SJCRH30 (cell line): ENCODE measurements around the gene IGFLR1. TPM values are rescaled to one million over a fixed set of nuclear protein-coding genes. Genes with fewer than 3 reads are reported as not detected.
"Not testable (repeated sequence)": the region's sequence is repeated elsewhere in the genome, so short reads cannot be mapped to it uniquely, and the experiment has no call there.

Experiments
- DNase-seq, 2 experiments: peaks; one replicate each; pipeline ENCODE4 v3.0.0-alpha.2; 2015 to 2020
- H3K27ac ChIP-seq: fragments of 250-450 bp; sonication (Bioruptor Pico); 2 replicates; pipeline ENCODE4 v1.5.1; 2020; ENCODE audit warnings: mild to moderate bottlenecking, moderate library complexity
- H3K27me3 ChIP-seq: fragments of 250-450 bp; sonication (Bioruptor Pico); 2 replicates; pipeline ENCODE4 v1.5.1; 2020; ENCODE audit warnings: mild to moderate bottlenecking, moderate library complexity
- H3K36me3 ChIP-seq: fragments of 250-450 bp; sonication (Bioruptor Pico); 2 replicates; pipeline ENCODE4 v1.5.1; 2020; ENCODE audit warnings: mild to moderate bottlenecking, moderate library complexity
- H3K4me1 ChIP-seq: fragments of 250-450 bp; sonication (Bioruptor Pico); 2 replicates; pipeline ENCODE4 v1.5.1; 2020; ENCODE audit warnings: mild to moderate bottlenecking, moderate library complexity
- H3K4me3 ChIP-seq: fragments of 250-450 bp; sonication (Bioruptor Pico); 2 replicates; pipeline ENCODE4 v1.5.1; 2020; ENCODE audit warnings: mild to moderate bottlenecking, moderate library complexity
- H3K9me3 ChIP-seq: fragments of 250-450 bp; sonication (Bioruptor Pico); replicated peaks from 2 replicates; pipeline ENCODE4 v1.5.1; 2020; ENCODE audit warnings: mild to moderate bottlenecking, moderate library complexity
- total RNA-seq: library from RNA; depleted of rRNA; stranded (reverse); fragments of >200 nt; shearing (Covaris generic); gene quantifications from 2 replicates; pipeline ENCODE4 v1.2.3, GENCODE V29; 2014

IGFLR1 gene
- total RNA-seq, 1 experiment from 2014 or later, result 4.3 TPM

DNA sequence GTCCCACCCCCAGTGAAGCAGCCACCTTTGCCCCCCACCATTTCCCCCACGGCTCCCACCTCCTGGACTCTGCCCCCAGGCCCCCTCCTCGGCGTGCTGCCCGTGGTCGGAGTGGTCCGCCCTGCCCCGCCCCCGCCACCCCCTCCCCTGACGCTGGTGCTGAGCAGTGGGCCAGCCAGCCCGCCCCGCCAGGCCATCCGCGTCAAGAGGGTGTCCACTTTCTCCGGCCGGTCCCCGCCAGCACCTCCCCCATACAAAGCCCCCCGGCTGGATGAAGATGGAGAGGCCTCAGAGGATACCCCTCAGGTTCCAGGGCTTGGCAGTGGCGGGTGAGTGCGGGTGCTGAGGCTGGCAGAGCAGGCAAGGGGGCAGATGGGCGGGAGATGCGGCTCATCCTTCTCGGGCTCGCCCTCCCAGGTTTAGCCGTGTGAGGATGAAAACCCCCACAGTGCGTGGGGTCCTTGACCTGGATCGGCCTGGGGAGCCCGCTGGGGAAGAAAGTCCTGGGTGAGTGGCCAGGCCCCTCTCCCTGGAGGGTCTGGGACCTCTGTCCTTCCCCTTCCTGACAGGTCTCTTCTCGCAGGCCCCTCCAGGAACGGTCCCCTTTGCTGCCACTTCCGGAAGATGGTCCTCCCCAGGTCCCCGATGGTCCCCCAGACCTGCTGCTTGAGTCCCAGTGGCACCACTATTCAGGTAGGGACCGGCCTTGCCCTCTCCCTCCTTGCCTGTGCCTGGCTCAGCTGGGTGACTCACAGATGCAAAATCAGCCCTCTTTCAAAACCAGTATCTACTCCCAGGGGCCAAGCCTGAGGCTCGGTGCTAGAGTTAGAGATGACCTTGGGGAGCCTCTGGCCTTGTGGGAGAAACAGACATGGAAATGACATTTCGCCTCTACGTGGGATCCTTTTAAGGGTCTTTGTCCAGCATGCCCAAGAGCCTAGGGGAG is 8.8 kb downstream of the IGFLR1 start:
- H3K4me1 ChIP-seq, result no peaks in the 10 kb centered on the region
- H3K27me3 ChIP-seq, result no peaks in the 10 kb centered on the region
- H3K36me3 ChIP-seq, result peaks cover 74% of the 10 kb centered on the region
- no peaks in the 10 kb centered on the region for H3K9me3 ChIP-seq
- H3K4me3 ChIP-seq, result no peak overlapping the region
- no peak overlapping the region for H3K27ac ChIP-seq
- no peak for DNase-seq

DNA sequence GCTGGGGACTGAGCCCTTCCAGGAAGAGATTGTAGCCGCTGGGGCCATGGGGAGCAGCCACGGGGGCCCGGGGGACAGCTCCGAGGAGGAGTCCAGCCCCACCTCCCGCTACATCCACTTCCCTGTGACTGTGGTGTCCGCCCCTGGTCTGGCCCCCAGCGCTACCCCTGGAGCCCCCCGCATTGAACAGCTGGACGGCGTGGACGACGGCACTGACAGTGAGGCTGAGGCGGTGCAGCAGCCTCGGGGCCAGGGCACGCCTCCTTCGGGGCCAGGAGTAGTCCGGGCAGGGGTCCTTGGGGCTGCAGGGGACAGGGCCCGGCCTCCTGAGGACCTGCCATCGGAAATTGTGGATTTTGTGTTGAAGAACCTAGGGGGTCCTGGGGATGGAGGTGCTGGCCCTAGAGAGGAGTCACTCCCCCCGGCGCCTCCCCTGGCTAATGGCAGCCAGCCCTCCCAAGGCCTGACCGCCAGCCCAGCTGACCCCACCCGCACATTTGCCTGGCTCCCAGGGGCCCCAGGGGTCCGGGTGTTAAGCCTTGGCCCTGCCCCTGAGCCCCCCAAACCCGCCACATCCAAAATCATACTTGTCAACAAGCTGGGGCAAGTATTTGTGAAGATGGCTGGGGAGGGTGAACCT is 9.6 kb downstream of the IGFLR1 start:
- no peak for DNase-seq
- H3K36me3 ChIP-seq, result peaks cover 80% of the 10 kb centered on the region
- no peak overlapping the region for H3K27ac ChIP-seq
- no peak overlapping the region for H3K4me3 ChIP-seq
- H3K27me3 ChIP-seq, result no peaks in the 10 kb centered on the region
- H3K9me3 ChIP-seq, result no peaks in the 10 kb centered on the region
- no peaks in the 10 kb centered on the region for H3K4me1 ChIP-seq

DNA sequence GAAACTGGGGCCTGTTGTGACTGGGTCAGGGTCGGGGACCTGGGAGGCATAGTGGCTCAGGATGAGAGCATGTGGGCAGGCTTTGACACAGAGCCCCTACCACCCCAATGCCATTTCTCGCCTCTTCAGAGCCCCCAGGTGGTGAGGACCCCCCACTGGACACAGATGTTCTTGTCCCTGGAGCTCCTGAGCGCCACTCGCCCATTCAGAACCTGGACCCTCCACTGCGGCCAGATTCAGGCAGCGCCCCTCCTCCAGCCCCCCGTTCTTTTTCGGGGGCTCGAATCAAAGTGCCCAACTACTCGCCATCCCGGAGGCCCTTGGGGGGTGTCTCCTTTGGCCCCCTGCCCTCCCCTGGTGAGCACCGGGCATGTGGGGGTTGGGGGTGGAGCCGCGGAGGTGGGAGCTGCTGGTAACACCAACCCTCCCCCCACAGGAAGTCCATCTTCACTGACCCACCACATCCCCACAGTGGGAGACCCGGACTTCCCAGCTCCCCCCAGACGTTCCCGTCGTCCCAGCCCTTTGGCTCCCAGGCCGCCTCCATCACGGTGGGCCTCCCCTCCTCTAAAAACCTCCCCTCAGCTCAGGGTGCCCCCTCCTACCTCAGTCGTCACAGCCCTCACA is 10.4 kb downstream of the IGFLR1 start:
- Histone ChIP-seq H3K36me3 (peaks cover 85% of the 10 kb centered on the region), H3K4me3 (no peak overlapping the region)

DNA sequence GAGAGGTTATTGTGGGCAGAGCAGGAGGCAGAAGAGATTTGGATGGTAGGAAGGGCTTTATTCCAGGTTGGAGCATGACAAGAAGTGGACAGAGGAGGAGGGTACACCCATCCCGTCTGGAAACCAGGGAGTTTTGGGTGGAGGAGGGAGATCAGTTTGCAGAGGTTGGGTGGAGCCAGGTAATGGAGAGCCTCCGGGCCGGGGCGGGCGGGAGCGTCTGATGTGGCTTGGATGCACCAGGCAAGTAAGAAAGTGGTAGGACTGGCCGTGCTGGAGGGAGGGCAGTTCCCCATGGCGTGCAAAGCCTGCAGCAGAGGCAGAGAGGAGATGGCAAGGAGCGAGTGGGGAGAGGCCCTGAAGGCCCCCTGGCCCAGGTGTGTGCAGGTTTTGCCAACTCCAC is 10.9 kb downstream of the IGFLR1 start:
- Histone ChIP-seq H3K36me3 (peaks cover 86% of the 10 kb centered on the region), H3K27ac (no peak overlapping the region), H3K4me1 (no peaks in the 10 kb centered on the region), H3K9me3 (no peaks in the 10 kb centered on the region), H3K27me3 (no peaks in the 10 kb centered on the region), H3K4me3 (no peak overlapping the region)
- DNase-seq, result no peak

More for the DNA sequence above, 10.4 kb downstream of the IGFLR1 start:
- DNase-seq, result no peak
- Histone ChIP-seq H3K27me3 (no peaks in the 10 kb centered on the region), H3K4me1 (no peaks in the 10 kb centered on the region), H3K9me3 (no peaks in the 10 kb centered on the region), H3K27ac (no peak overlapping the region)

DNA sequence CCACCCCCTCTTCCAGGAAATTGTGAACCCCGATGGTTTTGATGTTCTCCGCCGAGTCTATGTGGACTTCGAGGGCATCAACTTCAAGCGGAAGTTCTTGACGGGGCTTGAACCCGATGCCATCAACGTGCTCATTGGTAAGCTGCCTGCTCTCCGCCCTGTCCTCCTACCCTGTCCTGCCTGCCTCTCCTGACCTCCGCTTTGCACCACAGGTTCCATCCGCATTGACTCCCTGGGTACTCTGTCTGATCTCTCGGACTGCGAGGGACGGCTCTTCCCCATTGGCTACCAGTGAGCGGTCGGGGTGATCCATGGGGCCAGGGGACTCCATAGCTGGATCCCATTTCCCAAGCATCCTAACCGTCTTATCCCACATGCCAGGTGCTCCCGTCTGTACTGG is 11.9 kb downstream of the IGFLR1 start:
- Histone ChIP-seq H3K27me3 (no peaks in the 10 kb centered on the region), H3K9me3 (no peaks in the 10 kb centered on the region), H3K4me1 (no peaks in the 10 kb centered on the region), H3K36me3 (peaks cover 88% of the 10 kb centered on the region), H3K27ac (no peak overlapping the region), H3K4me3 (no peak overlapping the region)
- no peak for DNase-seq

DNA sequence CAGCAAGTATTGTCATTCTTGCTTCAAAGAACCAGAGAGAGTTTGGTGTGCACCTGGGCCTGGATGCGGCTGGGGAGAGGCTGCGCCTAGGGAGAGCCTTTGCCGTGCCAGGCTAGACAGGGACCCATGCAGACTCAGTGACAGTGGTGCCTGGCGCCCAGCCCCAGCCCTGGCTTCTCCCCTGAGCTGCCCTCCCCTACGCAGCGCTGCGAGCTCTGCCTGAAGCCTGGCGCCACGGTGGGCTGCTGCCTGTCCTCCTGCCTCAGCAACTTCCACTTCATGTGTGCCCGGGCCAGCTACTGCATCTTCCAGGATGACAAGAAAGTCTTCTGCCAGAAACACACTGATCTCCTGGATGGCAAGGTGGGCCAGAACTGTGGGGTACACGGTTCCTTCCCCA is 12.5 kb downstream of the IGFLR1 start:
- DNase-seq, result no peak
- H3K4me3 ChIP-seq, result no peak overlapping the region
- no peaks in the 10 kb centered on the region for H3K9me3 ChIP-seq
- H3K4me1 ChIP-seq, result no peaks in the 10 kb centered on the region
- no peak overlapping the region for H3K27ac ChIP-seq
- H3K36me3 ChIP-seq, result peaks cover 90% of the 10 kb centered on the region
- H3K27me3 ChIP-seq, result no peaks in the 10 kb centered on the region

DNA sequence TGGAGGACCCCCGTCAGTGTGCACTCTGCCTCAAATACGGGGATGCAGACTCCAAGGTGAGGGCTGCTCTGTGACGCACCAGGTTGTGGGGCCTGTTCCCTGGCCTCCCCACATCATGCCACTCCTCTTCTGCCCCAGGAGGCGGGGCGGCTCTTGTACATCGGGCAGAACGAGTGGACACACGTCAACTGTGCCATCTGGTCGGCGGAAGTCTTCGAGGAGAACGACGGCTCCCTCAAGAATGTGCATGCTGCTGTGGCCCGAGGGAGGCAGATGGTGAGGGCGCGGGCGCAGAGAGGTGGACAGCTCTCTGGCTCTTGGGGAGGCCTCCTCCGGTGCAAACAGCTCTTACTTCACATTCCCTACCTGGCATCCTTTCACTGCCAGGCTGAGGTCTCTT is 13.2 kb downstream of the IGFLR1 start:
- no peaks in the 10 kb centered on the region for H3K4me1 ChIP-seq
- no peak overlapping the region for H3K27ac ChIP-seq
- no peak overlapping the region for H3K4me3 ChIP-seq
- peaks cover 89% of the 10 kb centered on the region for H3K36me3 ChIP-seq
- H3K9me3 ChIP-seq, result no peaks in the 10 kb centered on the region
- H3K27me3 ChIP-seq, result no peaks in the 10 kb centered on the region
- DNase-seq, result no peak

DNA sequence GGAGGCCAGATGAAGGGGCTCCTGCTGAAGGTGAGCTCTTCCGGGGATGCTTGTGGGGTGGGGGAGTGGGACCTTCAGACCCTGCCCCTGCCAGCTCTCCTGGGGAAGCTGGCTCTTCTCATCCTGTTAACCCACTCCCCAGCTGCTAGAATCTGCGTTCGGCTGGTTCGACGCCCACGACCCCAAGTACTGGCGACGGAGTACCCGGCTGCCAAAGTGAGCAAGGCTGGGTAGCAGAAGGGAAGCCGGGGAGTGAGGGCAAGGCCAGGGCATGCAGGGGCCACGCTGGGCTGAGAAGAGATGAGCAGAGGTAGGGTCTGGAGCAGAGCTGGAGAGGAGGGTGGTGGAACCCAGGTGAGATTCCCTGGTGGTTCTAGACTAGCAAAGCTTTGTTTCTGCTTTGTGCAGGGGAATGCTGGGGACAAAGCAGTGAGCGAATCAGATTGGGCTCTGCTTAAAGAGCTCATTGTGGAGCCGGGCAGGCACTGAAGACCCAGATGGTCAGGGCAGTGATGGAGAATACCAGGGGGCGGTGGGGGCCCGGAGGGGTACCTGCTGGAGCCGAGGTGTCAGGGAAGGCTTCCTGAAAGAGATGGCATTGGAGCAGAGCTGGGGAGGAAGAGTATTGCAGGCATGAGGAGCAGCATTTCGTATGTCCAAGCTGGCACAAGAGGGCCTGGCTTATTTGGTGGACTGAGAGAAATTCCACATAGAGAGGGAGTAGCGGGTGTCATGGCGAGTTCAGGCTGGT is 14.1 kb downstream of the IGFLR1 start:
- no peak for DNase-seq
- Histone ChIP-seq H3K4me3 (no peak overlapping the region), H3K27me3 (no peaks in the 10 kb centered on the region), H3K36me3 (peaks cover 92% of the 10 kb centered on the region), H3K27ac (no peak overlapping the region), H3K4me1 (no peaks in the 10 kb centered on the region), H3K9me3 (no peaks in the 10 kb centered on the region)

DNA sequence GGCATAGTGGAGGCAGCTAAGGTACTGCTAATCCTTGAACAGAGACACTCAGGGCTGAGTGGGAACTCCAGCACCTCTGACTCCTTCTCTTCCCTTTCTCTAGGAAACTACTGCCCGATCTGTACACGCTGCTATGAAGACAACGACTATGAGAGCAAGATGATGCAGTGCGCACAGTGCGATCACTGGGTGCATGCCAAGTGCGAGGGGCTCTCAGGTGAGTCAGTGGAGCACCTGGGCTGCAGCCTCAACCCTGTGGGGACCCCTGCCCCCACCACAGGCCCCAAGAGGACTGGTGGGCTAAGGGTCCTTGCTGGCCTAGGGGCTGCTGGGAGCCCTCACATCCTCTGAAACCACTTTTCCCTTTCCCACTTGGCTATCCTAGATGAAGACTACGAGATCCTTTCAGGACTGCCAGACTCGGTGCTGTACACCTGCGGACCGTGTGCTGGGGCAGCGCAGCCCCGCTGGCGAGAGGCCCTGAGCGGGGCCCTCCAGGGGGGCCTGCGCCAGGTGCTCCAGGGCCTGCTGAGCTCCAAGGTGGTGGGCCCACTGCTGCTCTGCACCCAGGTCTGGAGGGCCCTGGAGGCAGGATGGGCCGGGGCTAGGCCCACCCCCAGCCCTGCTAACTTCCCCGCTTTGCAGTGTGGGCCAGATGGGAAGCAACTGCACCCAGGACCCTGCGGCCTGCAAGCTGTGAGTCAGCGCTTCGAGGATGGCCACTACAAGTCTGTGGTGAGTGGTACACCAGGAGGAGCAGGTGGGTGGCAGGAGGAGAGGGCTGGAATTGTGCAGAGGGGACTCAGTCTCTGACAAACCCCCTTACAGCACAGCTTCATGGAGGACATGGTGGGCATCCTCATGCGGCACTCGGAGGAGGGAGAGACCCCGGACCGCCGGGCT is 14.9 kb downstream of the IGFLR1 start:
- Histone ChIP-seq H3K36me3 (peaks cover 93% of the 10 kb centered on the region), H3K27me3 (no peaks in the 10 kb centered on the region), H3K27ac (no peak overlapping the region), H3K4me3 (no peak overlapping the region), H3K9me3 (no peaks in the 10 kb centered on the region), H3K4me1 (no peaks in the 10 kb centered on the region)
- no peak for DNase-seq

DNA sequence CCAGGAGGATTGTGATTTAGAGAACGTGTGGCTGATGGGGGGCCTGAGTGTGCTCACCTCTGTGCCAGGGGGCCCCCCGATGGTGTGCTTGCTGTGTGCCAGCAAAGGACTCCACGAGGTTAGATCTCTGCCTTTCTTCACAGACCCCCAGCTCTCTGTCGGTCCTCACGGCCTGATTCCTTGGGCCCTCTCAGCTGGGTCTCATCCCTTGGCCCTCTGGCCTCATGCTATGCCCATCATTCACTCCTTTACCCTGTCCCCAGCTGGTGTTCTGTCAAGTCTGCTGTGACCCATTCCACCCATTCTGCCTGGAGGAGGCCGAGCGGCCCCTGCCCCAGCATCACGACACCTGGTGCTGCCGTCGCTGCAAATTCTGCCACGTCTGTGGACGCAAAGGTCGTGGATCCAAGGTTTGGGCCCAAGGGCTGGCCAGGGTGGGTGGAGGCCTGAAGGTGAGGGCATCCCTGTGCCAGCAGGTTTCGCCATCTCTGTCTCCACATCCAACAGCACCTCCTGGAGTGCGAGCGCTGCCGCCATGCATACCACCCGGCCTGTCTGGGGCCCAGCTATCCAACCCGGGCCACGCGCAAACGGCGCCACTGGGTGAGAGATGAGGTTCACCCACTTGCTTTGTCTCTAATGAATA is 16.9 kb downstream of the IGFLR1 start:
- Histone ChIP-seq H3K4me3 (no peak overlapping the region), H3K27me3 (no peaks in the 10 kb centered on the region), H3K27ac (no peak overlapping the region), H3K9me3 (no peaks in the 10 kb centered on the region), H3K36me3 (peaks cover 82% of the 10 kb centered on the region), H3K4me1 (no peaks in the 10 kb centered on the region)
- DNase-seq, result no peak

DNA sequence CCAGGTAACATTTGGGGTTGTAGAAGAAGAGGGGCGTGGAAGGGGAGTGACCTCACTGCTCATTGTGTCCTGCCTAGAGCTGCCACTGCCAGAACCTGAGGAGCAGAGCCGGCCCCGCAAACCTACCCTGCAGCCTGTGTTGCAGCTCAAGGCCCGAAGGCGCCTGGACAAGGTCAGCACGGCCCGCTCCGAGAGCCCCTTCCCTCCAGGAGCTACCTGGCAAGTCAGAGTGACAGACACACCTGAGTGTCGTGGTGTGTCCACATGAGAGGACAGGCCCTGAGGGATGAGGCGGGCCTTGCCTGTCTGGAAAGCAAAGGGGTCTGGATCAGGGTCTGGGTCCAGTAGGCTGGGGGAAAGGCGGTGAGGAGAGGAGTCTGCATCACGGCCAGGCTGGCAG is 17.7 kb downstream of the IGFLR1 start:
- Histone ChIP-seq H3K27me3 (no peaks in the 10 kb centered on the region), H3K4me1 (no peaks in the 10 kb centered on the region), H3K36me3 (peaks cover 75% of the 10 kb centered on the region), H3K27ac (no peak overlapping the region), H3K9me3 (no peaks in the 10 kb centered on the region), H3K4me3 (no peak overlapping the region)
- no peak for DNase-seq

DNA sequence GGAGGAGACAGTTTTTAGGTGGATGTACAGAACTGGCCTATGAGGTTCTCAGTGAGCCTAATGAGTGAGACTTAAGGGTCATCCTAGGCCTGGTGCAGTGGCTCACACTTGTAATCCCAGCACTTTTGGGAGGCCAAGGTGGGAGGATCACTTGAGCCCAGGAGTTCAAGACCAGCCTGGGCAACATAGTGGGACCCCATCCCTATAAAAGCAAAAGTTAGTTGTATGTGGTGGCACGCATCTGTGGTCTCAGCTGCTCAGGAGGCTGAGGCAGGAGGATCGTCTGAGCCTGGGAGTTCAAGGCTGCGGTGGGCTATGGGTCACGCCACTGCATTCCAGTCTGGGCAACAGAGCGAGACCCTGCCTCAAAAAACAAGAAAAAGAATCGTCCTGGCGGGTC is 18.1 kb downstream of the IGFLR1 start:
- DNase-seq, H3K4me3 ChIP-seq: not testable (repeated sequence)

DNA sequence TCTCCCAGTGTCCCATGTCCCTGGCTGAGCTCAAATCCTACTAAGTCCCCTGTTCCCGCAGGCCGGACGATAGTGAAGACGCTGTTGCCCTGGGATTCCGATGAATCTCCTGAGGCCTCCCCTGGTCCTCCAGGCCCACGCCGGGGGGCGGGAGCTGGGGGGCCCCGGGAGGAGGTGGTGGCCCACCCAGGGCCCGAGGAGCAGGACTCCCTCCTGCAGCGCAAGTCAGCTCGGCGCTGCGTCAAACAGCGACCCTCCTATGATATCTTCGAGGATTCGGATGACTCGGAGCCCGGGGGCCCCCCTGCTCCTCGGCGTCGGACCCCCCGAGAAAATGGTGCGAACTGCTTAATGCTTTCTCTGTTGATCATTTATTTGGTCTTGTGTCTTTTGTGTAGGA is 18.6 kb downstream of the IGFLR1 start:
- peaks cover 5% of the 10 kb centered on the region; the same call in 1 of the 2 replicates for H3K4me1 ChIP-seq
- H3K36me3 ChIP-seq, result peaks cover 66% of the 10 kb centered on the region
- no peak for DNase-seq
- H3K27me3 ChIP-seq, result no peaks in the 10 kb centered on the region
- H3K9me3 ChIP-seq, result no peaks in the 10 kb centered on the region
- no peak overlapping the region for H3K27ac ChIP-seq
- no peak overlapping the region for H3K4me3 ChIP-seq

More for the DNA sequence above, 18.1 kb downstream of the IGFLR1 start:
- not testable (repeated sequence) for H3K27ac ChIP-seq, H3K9me3 ChIP-seq, H3K27me3 ChIP-seq, H3K4me1 ChIP-seq
- peaks cover 70% of the 10 kb centered on the region for H3K36me3 ChIP-seq
